ENCODE data around the gene CASKIN2.

Gene CASKIN2

DNA sequence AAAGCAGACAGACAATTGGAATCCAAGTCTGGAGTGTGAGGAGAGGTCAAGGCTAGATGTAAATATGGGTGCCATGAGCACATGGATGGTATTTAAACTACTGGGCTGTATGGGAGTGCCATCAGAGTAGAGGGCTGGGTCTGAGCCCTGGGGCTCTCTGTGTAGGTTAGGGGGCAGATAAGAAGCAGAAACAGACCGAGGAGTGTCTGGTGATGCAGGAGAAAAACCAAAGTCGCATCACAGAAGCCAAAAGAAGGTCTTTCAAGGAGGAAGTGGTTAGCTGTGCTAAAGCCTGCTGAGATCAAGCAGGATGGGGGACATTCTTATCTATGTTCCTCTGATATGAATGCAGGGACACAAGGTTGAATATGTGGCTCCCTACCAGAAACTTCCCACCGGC lies 2.9 kb upstream of the CASKIN2 start:
- ChIA-PET CTCF (interaction anchor here (1.2 to 3.1 kb wide), 10 partner anchors 10 to 248 kb away, joined by 4 to 57 read pairs (median 6); partner anchors contain the start of genes MIF4GD and SMIM5), POLR2A (no interaction called here)
- TF ChIP-seq, protein P1, sequence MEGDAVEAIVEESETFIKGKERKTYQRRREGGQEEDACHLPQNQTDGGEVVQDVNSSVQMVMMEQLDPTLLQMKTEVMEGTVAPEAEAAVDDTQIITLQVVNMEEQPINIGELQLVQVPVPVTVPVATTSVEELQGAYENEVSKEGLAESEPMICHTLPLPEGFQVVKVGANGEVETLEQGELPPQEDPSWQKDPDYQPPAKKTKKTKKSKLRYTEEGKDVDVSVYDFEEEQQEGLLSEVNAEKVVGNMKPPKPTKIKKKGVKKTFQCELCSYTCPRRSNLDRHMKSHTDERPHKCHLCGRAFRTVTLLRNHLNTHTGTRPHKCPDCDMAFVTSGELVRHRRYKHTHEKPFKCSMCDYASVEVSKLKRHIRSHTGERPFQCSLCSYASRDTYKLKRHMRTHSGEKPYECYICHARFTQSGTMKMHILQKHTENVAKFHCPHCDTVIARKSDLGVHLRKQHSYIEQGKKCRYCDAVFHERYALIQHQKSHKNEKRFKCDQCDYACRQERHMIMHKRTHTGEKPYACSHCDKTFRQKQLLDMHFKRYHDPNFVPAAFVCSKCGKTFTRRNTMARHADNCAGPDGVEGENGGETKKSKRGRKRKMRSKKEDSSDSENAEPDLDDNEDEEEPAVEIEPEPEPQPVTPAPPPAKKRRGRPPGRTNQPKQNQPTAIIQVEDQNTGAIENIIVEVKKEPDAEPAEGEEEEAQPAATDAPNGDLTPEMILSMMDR (IDR thresholded peaks at IDR 0.05; ENCODE audit: insufficient read depth, low read length, missing control alignments), result no peak
- no peak for DNase-seq (ENCODE audit: low read depth, low spot score)
- no peak overlapping the region for H3K4me3 ChIP-seq (ENCODE audit: low read depth, low read length)

DNA sequence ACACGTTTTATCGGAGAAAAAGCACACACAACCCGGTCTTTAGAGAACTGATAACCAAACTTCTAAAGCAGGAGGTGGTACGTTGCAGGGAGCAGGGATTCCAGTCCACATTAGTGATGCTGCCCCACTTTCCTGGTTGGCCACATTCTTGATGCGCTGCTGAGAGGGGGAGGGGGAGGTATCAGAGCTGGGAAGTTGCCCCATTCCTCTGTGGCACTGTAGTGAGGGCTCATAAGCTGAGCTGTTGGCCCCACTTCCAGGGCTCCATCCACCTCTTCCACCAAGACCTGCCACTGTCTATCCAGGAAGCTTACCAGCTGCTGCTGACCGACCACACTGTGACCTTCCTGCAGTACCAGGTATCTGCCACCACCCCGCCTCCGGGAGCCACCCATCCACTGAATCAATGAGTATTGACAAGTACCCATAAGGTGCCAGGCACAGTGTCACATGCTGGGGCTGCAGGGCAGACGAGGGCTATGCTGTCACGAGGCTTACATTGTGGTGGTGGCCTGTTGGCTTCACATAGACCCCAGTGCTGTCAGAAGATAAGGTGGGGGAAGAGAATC lies 2.0 kb upstream of the CASKIN2 start:
- TF ChIP-seq, protein P1 (IDR thresholded peaks at IDR 0.05; ENCODE audit: insufficient read depth, low read length, missing control alignments), result no peak
- no peak for DNase-seq (ENCODE audit: low read depth, low spot score)
- CTCF ChIA-PET, result interaction anchor here (0.9 to 3.1 kb wide), 18 partner anchors 9 to 247 kb away, joined by 3 to 57 read pairs (median 5); partner anchors contain the start of genes MIF4GD and SMIM5
- peak overlapping the region; percentile 75 for H3K4me3 ChIP-seq (ENCODE audit: low read depth, low read length)
- POLR2A ChIA-PET, result interaction anchor here (1.3 to 2.2 kb wide), 4 partner anchors 8 to 149 kb away, joined by 3 to 9 read pairs (median 4); partner anchors contain the start of genes LLGL2, RECQL5, SAP30BP and TMEM94

- peak overlapping the region; percentile 75 for H3K4me3 ChIP-seq (ENCODE audit: low read depth, low read length)
- ChIA-PET POLR2A (interaction anchor here (0.7 to 2.2 kb wide), 10 partner anchors 9 to 263 kb away, joined by 3 to 9 read pairs (median 4); partner anchors contain the start of genes LLGL2, RECQL5, SAP30BP and TMEM94), CTCF (interaction anchor here (0.5 to 3.1 kb wide), 35 partner anchors 8 to 482 kb away, joined by 3 to 57 read pairs (median 3); partner anchors contain the start of genes LLGL2, MIF4GD, SMIM5 and TMEM94)
- no peak for DNase-seq (ENCODE audit: low read depth, low spot score)
- TF ChIP-seq, protein P1 (IDR thresholded peaks at IDR 0.05; ENCODE audit: insufficient read depth, low read length, missing control alignments), result no peak
These were observed 1.4 kb upstream of the CASKIN2 start for GRCh38 chr17:75516619-75517296.

DNA sequence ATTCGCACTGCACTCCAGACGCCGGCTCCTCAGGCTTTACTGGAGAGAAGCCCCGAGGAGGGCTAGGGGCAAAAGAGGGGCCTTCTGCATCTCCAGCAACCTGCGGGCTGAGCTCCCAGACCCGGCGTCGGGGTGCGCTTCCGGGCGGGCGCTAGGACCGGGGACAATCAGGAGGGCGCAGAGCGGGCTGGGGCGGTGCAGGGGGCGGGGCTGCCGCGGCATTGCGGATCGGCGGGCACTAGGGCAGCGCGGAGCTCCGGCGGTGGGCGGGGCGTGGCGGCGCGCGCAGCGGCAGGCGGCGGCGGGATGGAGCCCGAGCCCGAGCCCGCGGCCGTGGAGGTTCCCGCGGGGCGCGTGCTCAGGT lies 900 bp upstream of the CASKIN2 start, which contains the start of gene TSEN54:
TSEN54 (plus strand) TSS at position 274 of the 364 bp plus-strand sequence; CDS start at position 307, 33 bp downstream.
- H3K4me3 ChIP-seq (ENCODE audit: low read depth, low read length), result peak within 1 kb of the TSS; percentile 80
- CTCF ChIA-PET, result interaction anchor here (0.5 to 3.1 kb wide), 35 partner anchors 8 to 481 kb away, joined by 3 to 57 read pairs (median 3); partner anchors contain the start of genes LLGL2, MIF4GD, SMIM5 and TMEM94
- DNase-seq (ENCODE audit: low read depth, low spot score), result no peak
- POLR2A ChIA-PET, result interaction anchor here (0.6 to 2.2 kb wide), 11 partner anchors 9 to 516 kb away, joined by 3 to 9 read pairs (median 4); partner anchors contain the start of genes LLGL2, RECQL5, SAP30BP and TMEM94
- TF ChIP-seq, protein P1 (IDR thresholded peaks at IDR 0.05; ENCODE audit: insufficient read depth, low read length, missing control alignments), result no peak

DNA sequence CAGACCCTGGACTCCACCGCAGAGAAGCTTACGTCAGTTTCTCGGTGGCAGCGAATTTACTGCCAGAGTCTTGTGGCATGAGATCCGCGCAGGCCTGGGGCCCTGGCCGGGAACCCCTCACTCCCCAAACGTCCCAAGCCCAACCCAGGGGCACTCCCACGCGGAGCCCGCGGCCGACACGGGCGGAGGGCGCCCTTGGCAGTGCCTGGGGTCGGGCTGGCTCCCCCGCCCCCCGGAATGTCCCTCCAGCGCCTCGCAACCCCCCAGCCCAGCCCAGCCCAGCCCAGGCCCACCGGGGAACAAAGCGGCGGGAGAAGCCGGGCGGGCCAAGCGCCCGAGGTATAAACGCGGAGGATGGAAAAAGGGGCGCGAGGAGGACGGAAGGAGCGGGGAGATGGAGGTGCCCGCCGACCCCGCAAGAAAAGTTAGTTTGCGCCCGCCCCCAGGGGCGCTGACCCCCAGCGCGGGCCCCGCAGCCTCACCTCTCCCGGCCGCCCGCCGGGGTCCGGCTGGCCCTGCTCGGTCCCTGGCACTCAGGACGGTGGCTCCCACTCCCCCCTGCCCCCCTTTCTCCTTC lies 330 bp downstream of the CASKIN2 start:
- ChIA-PET POLR2A (no interaction called here), CTCF (interaction anchor here (0.7 to 1.7 kb wide), 6 partner anchors 10 to 238 kb away, joined by 3 to 8 read pairs (median 3); no protein-coding TSS in a partner anchor)
- H3K4me3 ChIP-seq (ENCODE audit: low read depth, low read length), result peak overlapping the region; percentile 80
- no peak for DNase-seq (ENCODE audit: low read depth, low spot score)
- TF ChIP-seq, protein P1 (IDR thresholded peaks at IDR 0.05; ENCODE audit: insufficient read depth, low read length, missing control alignments), result no peak
